Renal cortex interstitium (tissue), 11 donors: ENCODE results near the gene NKPD1. TPM values are rescaled to one million over a fixed set of nuclear protein-coding genes. Genes with fewer than 3 reads are reported as not detected.
A peak's percentile ranks its signal among the peaks of the same experiment; 100 is the strongest.

ENCODE experiments used
- DNase-seq, 11 donors: peaks; one replicate each; pipeline ENCODE4 v3.0.0-alpha.2; 2013; ENCODE audit warnings: low read depth in 9 of 11, low spot score in 4 of 11; ENCODE audit errors: extremely low read depth in 1 of 11
- polyA plus RNA-seq, 3 donors: library from polyadenylated mRNA; unstranded; fragments of 120-200 nt; gene quantifications; one replicate each; pipeline ENCODE4 v1.2.1, GENCODE V29; 2013; ENCODE audit not compliant: insufficient read length in 3 of 3

NKPD1 gene
- polyA plus RNA-seq, 3 donors: 0.09 to 0.38 (median 0.13) TPM

- peak; percentile 97 to 100 (median 100) for DNase-seq
Observed at GRCh38 chr19:45178262-45179071, 17.7 kb upstream of the NKPD1 start, which contains the start of gene BLOC1S3. TSS of gene BLOC1S3 (plus strand) at chr19:45178784. CDS start at chr19:45179297, 513 bp downstream.

DNA sequence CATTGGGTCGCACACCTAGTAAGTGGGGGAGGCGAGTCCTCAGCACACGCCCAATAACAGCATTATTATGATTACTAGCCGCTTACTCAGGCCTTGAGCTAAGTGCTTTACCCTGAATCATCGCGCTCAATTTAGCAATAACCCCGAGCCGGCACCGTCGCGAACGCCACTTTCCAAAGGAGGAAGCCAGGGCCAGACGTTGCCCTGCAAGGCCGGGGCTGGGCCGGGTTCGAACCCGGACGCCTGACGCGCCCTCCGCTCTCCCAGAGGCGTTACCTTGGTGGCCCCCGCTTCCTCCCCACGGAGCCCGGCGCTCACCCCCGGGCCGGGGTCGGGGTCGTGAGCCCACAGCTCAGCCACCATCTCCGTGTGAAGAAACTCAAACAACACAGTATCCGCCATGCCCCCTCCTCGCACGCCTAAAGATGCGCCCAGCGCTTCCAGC lies 17.1 kb upstream of the NKPD1 start, which contains the start of gene TRAPPC6A:
TSS of gene TRAPPC6A (minus strand) at position 421 of the 445 bp plus-strand sequence. CDS start at position 402, 19 bp downstream.
- DNase-seq: no peak

DNA sequence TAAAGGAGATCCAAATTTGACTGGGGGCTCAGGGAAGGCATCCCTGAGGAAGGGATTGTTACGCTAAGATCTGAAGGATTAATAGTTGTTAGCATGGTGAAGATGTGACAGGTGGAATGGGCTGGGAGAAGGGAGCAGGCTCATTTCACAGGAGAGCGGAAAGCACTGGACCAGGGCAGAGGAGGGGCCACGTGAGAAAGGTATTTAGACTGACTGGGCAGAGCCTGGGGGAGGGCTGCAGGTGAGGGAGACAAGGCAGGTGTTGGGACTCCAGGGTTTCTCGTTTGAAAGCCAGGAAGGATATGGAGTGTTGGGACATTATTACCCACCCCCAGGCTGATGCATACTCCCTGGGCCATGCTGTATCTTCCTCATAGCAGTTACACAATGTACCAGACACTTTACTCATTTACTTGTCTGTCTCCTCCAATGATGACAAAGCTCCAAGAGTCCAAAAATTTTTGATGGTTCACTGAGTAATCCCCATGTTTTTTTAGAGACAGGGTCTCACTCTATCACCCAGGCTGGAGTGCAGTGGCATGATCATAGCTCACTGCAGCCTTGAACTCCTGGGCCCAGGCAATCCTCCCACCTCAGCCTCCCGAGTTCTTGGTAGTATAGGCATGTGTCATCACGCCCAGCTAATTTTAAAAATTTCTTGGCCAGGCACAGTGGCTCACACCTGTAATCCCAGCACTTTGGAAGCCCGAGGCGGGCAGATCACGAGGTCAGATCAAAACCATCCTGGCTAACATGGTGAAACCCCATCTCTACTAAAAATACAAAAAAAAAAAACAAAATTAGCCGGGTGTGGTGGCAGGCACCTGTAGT lies 14.9 kb upstream of the NKPD1 start:
- no peak for DNase-seq

DNA sequence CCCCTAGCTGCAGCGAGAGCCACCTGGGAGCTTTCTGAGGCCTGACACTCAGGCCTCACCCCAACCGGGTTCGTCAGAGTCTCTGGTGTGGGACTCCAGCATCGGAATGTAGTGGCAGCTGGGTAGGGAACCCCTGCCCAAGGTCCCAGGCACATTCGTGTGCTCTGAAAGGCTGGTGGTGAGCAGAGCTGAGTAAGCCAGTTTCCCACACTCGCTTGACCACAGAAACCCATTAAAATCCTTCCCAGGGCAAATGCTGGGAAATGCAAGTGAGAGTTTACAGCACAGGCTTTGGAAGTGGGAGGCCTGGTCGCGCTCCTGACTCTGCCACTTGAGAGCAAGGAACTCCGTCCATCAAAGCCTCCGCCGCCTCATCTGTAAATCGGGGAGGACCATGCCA lies 13.0 kb upstream of the NKPD1 start:
- no peak for DNase-seq

- DNase-seq: no peak
Observed at GRCh38 chr19:45172611-45173208, 11.9 kb upstream of the NKPD1 start.

DNA sequence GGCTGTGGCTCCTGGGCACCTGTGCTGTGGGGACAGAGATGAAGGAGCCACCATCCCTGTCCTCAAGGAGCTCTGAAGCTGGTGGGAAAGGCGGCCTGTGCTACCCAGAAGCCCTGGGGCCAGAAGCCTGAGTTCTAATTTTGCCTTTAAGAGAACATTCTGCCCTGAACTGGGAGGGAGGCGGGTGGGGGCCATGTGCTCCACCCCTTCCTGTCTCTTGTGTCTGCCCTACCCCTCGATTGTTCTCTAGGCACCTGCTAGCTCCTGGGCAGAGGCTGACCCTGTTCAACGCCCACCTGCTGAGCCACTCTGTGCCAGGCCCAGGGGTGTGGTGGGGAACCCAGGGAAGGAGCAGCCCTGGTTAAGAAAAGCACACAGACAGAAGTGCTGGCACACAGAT lies 11.4 kb upstream of the NKPD1 start:
- no peak for DNase-seq

DNA sequence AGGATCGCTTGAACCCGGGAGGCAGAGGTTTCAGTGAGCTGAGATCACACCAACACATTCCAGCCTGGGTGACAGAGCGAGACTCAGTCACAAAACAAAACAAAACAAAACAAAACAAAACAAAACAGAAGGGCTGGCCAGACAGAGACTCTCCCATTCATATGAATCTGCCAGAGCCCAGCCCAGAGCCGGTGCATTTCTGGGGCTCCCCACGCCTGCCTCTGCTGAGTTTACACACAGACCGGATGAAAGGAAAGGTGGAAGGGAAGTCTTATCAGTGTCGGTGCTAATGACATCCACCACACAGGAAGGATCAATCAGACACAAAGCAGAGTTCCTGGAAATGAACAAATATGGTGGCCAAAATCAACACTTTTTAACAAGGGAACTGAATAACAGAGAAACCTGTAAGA lies 10.4 kb upstream of the NKPD1 start:
- no peak for DNase-seq

DNA sequence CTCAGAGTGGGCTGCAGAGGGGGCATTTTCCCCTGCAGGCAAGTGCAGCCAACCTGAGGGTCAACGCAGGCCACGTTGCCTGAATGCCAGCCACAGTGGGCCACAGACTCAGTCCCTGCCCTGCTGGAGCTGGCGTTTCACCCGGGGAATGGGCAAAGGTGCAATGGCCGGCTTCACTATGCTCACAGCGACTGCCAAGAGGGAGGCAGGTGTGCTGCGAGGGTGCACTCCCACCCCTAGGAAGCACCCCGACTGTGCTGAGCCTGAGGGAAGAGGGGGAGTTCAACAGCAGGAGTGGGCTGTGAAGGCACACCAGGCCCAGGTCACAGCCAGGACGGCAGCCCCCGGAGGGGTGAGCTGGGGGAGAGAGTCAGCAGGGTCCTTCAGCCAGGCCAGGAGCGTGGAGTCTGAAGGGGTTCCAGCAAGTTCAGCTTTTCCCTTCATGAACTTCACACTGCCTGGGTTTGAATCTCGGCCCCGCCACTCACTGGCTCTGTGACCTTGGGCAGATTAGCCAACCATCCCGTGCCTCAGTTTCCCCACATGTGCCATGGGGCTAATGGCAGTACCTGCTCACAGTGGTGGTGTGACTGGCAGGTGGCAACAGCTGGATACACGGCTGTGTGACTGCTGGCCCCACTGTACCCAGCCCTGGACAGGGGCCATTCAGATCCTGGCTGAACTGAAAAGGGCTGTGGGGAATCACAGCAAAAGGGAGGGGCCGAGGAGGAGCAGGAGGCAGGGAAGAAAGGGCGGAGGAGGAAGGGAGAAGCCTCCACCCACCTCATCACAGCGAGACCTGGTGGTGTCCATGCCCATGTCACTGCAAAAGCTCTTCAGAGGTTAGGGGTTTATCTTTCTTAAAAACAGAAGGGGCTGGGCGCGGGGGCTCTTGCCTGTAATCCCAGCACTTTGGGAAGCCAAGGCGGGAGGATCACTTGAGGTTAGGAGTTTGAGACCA lies 9.6 kb upstream of the NKPD1 start:
- DNase-seq: no peak

DNA sequence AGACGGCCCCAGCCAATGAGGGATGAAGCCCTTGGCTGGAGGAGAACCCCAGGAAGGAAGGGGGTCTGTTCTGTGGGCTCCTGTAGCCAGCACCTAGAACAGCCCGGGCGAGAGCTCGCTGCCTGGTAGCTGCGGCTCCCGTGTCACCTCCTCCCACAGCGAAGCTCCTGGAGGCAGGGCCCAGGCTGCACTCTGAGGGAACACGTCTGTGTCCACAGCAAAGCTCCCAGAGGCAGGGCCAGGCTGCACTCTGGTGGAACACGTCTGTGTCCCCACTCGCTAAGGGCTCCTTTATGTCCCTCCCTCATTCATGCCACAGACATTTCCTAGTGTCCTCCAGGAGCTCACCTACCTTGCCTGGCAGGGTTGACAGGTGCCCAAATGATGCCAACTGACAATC lies 8.8 kb upstream of the NKPD1 start:
- no peak for DNase-seq

GRCh38 chr19:45168767-45169351 lies 8.1 kb upstream of the NKPD1 start:
- no peak for DNase-seq

- DNase-seq: no peak
Observed at GRCh38 chr19:45166723-45167252, 6.0 kb upstream of the NKPD1 start.

DNA sequence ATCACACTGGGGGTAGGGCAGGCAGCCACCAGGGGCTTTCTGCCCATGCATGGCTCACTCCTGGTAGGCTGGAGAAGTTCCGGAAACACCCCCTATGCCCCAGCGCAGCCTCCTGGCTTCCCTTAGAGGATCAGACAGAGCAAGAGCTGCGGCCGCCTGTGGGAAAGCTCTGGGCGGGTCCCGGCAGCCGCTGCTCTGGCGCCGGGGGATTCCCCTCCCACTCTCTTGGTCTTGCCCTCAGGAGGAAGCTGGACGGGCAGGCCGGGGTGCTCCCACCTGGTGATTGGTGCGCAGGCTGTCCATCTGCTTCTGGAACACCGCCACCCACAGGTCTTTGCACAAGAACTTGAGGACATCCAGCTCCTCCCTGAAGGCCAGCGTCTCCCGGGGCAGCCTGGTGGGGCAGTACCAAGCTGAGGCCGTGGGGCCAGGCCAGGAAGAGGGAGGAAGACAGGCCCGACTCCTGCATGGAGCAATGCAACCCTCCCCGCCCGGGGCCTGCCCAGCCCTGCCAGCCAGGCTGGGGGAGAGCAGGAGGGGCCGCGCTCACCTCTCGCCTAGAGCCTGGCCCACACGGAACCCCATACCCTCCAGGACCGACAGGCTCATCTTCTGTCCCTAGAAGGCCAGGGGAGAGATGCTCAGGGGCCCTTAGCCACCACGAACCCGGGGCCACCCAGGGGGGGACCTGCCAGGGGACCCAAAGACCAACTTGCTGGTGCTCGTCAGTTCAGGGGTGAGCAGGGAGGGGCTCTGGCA lies 4.0 kb upstream of the NKPD1 start:
- no peak for DNase-seq

GRCh38 chr19:45163751-45164460 lies 3.1 kb upstream of the NKPD1 start:
- DNase-seq: no peak

DNA sequence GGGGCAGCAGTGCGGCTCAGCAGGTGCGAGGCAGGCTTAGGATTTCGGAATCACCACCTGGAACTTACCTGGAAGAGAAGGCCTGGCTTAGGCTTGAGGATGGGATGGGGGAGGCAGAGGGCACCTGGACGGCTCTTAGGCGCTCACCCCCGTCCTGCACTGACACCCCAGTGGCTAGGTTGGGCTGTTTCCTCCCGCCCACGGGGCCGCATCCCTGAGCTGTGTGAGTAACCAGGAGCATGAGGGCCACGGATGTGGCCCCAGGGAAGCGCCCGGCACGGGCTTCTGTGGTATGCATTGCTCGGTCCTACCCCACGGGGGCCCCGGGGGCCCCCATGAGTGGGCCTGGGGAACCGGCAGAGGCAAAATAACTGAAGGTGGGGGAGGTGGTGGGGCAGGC lies 2.4 kb upstream of the NKPD1 start:
- DNase-seq: no peak

DNA sequence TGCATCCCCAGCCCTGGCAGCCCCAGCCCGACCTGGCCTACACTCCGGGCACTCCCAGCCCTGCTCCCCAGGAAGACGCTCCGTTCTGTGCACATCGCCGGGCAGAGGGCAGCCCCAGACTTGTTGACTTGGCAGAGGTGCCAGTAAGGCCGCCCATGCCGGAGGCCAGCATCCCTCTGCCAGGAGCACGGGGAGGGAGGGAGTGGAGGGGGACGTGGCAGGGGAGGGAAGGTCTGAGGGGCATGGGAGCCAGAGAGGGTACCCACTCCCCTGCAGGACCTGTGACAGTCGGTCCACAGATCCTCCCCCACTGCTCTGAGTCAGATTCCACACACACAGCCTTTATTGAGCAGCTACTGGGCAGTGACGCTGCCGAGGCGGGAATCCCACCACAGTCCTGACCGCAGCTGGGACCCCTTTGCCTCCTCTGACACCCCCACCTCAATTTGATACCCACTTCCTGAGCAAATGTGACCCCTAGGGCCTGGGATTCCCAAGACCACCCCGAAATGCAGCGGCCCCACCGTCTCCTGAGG lies 1.9 kb upstream of the NKPD1 start:
- no peak for DNase-seq
